ENCODE results near the gene PPARG. TPM values are rescaled to one million over a fixed set of nuclear protein-coding genes. Genes with fewer than 3 reads are reported as not detected.

PPARG gene
- total and polyA plus RNA-seq, 2 of the 8 experiments (the other 6 are each of a cell fraction or from before 2014, with no cell fraction given): 0.06 TPM; not detected in 1

GRCh38 chr3:12454076-12454815 is 165.4 kb downstream of the PPARG start:
- no peak overlapping the region for H2BK120ac ChIP-seq (replicated peaks; ENCODE audit: low read depth, low read length)
- FAIRE-seq (no peak), DNase-seq (ENCODE audit: low read depth in 1 of 2, low spot score in 2 of 2) (no peak)
- H3K56ac ChIP-seq (replicated peaks; ENCODE audit: insufficient read length, low read depth, low read length): no peak overlapping the region
- ChIA-PET CTCF (ENCODE audit: partially characterized antibody) (interaction anchor here (0.6 to 1.2 kb wide), 2 partner anchors 10 to 241 kb away, joined by 4 read pairs; no protein-coding TSS in a partner anchor), POLR2A (ENCODE audit: partially characterized antibody) (no interaction called here)
- H3K9ac ChIP-seq (replicated peaks in 1 of 4; ENCODE audit: extremely low read depth in 1 of 4, low read depth in 3 of 4, low read length in 3 of 4): no peak overlapping the region
- H3K14ac ChIP-seq (ENCODE audit: insufficient read length): no peak overlapping the region
- H4K5ac ChIP-seq (ENCODE audit: insufficient read length, low read depth, low read length): no peak overlapping the region
- no peak overlapping the region for H3K4ac ChIP-seq (replicated peaks; ENCODE audit: insufficient read length, low read depth, low read length)
- H3K79me1 ChIP-seq (ENCODE audit: low read depth, low read length): no peaks in the 10 kb centered on the region
- H2BK12ac ChIP-seq (ENCODE audit: low read depth, low read length): no peak overlapping the region
- no peak overlapping the region for H4K8ac ChIP-seq (ENCODE audit: extremely low read depth, insufficient read depth, low read length)
- no peak overlapping the region for H3K18ac ChIP-seq (ENCODE audit: extremely low read depth, low read length)
- no peaks in the 10 kb centered on the region; a peak in 1 of 7 replicates for H3K4me1 ChIP-seq (replicated peaks in 1 of 4; ENCODE audit: control insufficient read depth in 3 of 4, insufficient read depth in 4 of 4, low read length in 3 of 4)
- no peak overlapping the region; the same call in 1 of the 2 replicates for H2AFZ ChIP-seq (ENCODE audit: low read length)
- H3K4me3 ChIP-seq (ENCODE audit: extremely low read depth in 1 of 4, insufficient read depth in 2 of 4, low read depth in 3 of 4, low read length in 4 of 4): no peak overlapping the region
- H3K36me3 ChIP-seq (ENCODE audit: control insufficient read depth in 2 of 4, insufficient read depth in 4 of 4, low read length in 3 of 4): no peaks in the 10 kb centered on the region
- H4K91ac ChIP-seq (replicated peaks; ENCODE audit: insufficient read length, low read length): no peak overlapping the region
- H2BK5ac ChIP-seq (ENCODE audit: low read depth, low read length): no peak overlapping the region
- no peak overlapping the region for H3K27ac ChIP-seq (ENCODE audit: low read depth, low read length)
- 85% methylated on average over 6 of the region's 6 CpGs; no CpG with 5 or more reads in 1 of the 2 experiments for WGBS, 2 experiments (ENCODE audit: extremely low coverage in 1 of 2, insufficient coverage in 1 of 2, insufficient read length in 1 of 2, insufficient replicate concordance in 2 of 2, low coverage in 1 of 2, low lambda C conversion rate in 2 of 2, missing lambda C conversion rate in 1 of 2)
- no peak for TF ChIP-seq SP2 (IDR thresholded peaks at IDR 0.05; ENCODE audit: low read length)
- H2BK20ac ChIP-seq (ENCODE audit: low read length): no peak overlapping the region
- H3K23ac ChIP-seq (ENCODE audit: insufficient read length): no peak overlapping the region
- no peak overlapping the region for H3K4me2 ChIP-seq (ENCODE audit: insufficient read depth in 1 of 2, low read depth in 2 of 2, low read length in 2 of 2)
- H4K20me1 ChIP-seq (replicated peaks in 1 of 2; ENCODE audit: control insufficient read depth in 1 of 2, insufficient read depth in 2 of 2, low read length in 2 of 2): no peaks in the 10 kb centered on the region
- no peak overlapping the region for H2BK15ac ChIP-seq (ENCODE audit: low read length)
- no peaks in the 10 kb centered on the region for H3K27me3 ChIP-seq (replicated peaks in 1 of 4; ENCODE audit: control insufficient read depth in 3 of 4, extremely low read depth in 1 of 4, insufficient read depth in 3 of 4, low read length in 3 of 4)
- H3K9me3 ChIP-seq (ENCODE audit: insufficient read depth in 2 of 2, low read depth in 1 of 2, low read length in 1 of 2): no peaks in the 10 kb centered on the region
- H2AK5ac ChIP-seq (ENCODE audit: low read depth, low read length): no peak overlapping the region
- no peaks in the 10 kb centered on the region for H3K23me2 ChIP-seq (ENCODE audit: low read depth, low read length)
- no peaks in the 10 kb centered on the region for H3K79me2 ChIP-seq (ENCODE audit: control insufficient read depth in 1 of 2, insufficient read depth in 2 of 2, low read length in 2 of 2)
